Body of pancreas (tissue), 4 donors: ENCODE measurements around the gene LDLRAP1.

Source experiments
- POLR2A ChIP-seq, 3 donors: fragments of 450-650 bp; IDR thresholded peaks; one replicate each; pipeline ENCODE4 v1.6.1; 2016; ENCODE audit warnings: antibody characterized with exemption in 3 of 3, mild to moderate bottlenecking in 2 of 3
- TF ChIP-seq, protein P1 (sequence below), 7 experiments: fragments of 450-650 bp in 4 of 7; fragments of 200-600 bp in 3 of 7; sonication (generic) in 3 of 7; IDR thresholded peaks; one replicate each; pipeline ENCODE4 v1.5.1; 2016 to 2019; ENCODE audit warnings: antibody characterized with exemption in 7 of 7

DNA sequence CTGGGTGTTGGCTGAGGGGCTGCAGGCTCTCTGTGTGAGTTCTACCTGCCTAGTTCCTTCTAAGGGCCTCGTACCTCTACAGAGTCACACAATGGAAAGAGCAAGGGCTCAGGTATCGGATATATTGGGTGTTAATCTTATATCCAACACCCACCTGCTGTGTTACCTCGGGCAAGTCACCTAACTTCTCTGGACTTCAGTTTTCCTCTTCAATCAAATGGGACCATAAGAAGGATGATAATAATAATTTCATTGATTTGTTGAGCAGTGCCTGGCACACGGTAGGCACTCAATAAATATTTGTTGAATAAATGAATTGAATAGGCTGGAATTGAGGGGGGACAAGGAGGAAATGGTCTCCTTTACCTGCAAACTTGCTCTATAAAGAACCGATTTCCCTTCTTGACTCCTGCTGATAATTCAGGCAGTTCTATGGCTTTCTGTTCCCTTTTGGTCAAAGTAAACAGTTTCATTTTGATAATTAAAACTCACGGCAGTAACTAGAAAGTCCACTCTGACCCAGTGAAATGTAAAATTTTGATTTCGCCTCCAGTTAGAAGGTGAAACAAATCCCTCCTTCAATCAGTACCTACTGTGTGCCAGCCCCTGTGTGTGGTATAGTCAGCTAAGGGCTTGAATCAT, 56.7 kb downstream of the LDLRAP1 start:
- TF ChIP-seq, protein P1, sequence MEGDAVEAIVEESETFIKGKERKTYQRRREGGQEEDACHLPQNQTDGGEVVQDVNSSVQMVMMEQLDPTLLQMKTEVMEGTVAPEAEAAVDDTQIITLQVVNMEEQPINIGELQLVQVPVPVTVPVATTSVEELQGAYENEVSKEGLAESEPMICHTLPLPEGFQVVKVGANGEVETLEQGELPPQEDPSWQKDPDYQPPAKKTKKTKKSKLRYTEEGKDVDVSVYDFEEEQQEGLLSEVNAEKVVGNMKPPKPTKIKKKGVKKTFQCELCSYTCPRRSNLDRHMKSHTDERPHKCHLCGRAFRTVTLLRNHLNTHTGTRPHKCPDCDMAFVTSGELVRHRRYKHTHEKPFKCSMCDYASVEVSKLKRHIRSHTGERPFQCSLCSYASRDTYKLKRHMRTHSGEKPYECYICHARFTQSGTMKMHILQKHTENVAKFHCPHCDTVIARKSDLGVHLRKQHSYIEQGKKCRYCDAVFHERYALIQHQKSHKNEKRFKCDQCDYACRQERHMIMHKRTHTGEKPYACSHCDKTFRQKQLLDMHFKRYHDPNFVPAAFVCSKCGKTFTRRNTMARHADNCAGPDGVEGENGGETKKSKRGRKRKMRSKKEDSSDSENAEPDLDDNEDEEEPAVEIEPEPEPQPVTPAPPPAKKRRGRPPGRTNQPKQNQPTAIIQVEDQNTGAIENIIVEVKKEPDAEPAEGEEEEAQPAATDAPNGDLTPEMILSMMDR (IDR thresholded peaks at IDR 0.05) = no peak
- TF ChIP-seq POLR2A (IDR thresholded peaks at IDR 0.05) = no peak
